ENCODE data around the gene SIRPB2. TPM values are rescaled to one million over a fixed set of nuclear protein-coding genes. Genes with fewer than 3 reads are reported as not detected.

Gene SIRPB2
- total and polyA plus RNA-seq, 2 of the 4 experiments (the other 2 are of a cell fraction), result not detected

GRCh38 chr20:1465470-1466210, 25.6 kb downstream of the SIRPB2 start:
- in situ Hi-C loops (cut with MboI; ENCODE audit: low sequenced_read_pairs), result no loop called here
- Histone ChIP-seq H2BK120ac (ENCODE audit: low read depth, low read length) (no peak overlapping the region), H3K4ac (ENCODE audit: low read depth, low read length) (no peak overlapping the region), H3K14ac (replicated peaks; ENCODE audit: low read depth, low read length) (peak overlapping the region; percentile 18; the same call in 1 of the 2 replicates), H3K18ac (ENCODE audit: low read depth, low read length) (no peak overlapping the region), H3K23ac (ENCODE audit: low read depth, low read length) (no peak overlapping the region; the same call in 1 of the 2 replicates), H3K27me3 (ENCODE audit: control insufficient read depth, insufficient read depth, low read length) (peaks cover 2% of the 10 kb centered on the region; the same call in 1 of the 2 replicates), H3K4me1 (ENCODE audit: control insufficient read depth, insufficient read depth, low read length) (peaks cover 10% of the 10 kb centered on the region), H2BK20ac (ENCODE audit: low read depth, low read length) (no peak overlapping the region), H4K20me1 (ENCODE audit: insufficient read depth, low read length) (peaks cover 38% of the 10 kb centered on the region), H3K9me1 (ENCODE audit: insufficient read depth, low read length) (peaks cover 12% of the 10 kb centered on the region), H2AFZ (replicated peaks; ENCODE audit: low read length, poor library complexity) (peak overlapping the region; percentile 97), H3K4me2 (ENCODE audit: low read depth, low read length) (peak overlapping the region; percentile 92), H2BK5ac (ENCODE audit: low read depth, low read length, poor library complexity, severe bottlenecking) (no peak overlapping the region), H3K4me3 (ENCODE audit: insufficient read depth, low read depth, low read length) (peak overlapping the region; percentile 96), H3K9me3 (ENCODE audit: control insufficient read depth, insufficient read depth, low read length) (no peaks in the 10 kb centered on the region), H3K36me3 (ENCODE audit: control insufficient read depth, insufficient read depth, low read length) (peaks cover 12% of the 10 kb centered on the region), H4K5ac (ENCODE audit: low read depth, low read length) (no peak overlapping the region), H3K9ac (ENCODE audit: low read depth, low read length) (peak overlapping the region; percentile 84), H2BK15ac (ENCODE audit: low read depth, low read length) (no peak overlapping the region), H4K8ac (ENCODE audit: low read depth in 2 of 2, low read length in 2 of 2) (no peak overlapping the region), H3K27ac (ENCODE audit: insufficient read depth, low read length) (no peak overlapping the region), H3K56ac (ENCODE audit: extremely low read depth, insufficient read depth, low read length) (no peak overlapping the region), H3K79me1 (ENCODE audit: low read depth in 1 of 2, low read length in 2 of 2) (peaks cover 33 to 55% of the 10 kb centered on the region in 2 experiments), H4K91ac (ENCODE audit: insufficient read depth, low read depth, low read length) (no peak overlapping the region), H2AK5ac (ENCODE audit: low read depth, low read length) (no peak overlapping the region), H2AK9ac (replicated peaks; ENCODE audit: low read depth, low read length, poor library complexity) (peak overlapping the region; percentile 13)
- DNase-seq (peak; percentile 5), ATAC-seq (ENCODE audit: low read depth) (no peak)
- CTCF ChIA-PET, result interaction anchor here (1.0 to 1.5 kb wide), 3 partner anchors 38 to 317 kb away, joined by 3 to 7 read pairs (median 4); no protein-coding TSS in a partner anchor
- BruUV-seq (replicated peaks), result TSS peak; percentile 8
- no CpG with 5 or more reads among the region's 12 CpGs for WGBS, 2 experiments (ENCODE audit: extremely low coverage in 2 of 2, insufficient read length in 1 of 2)
- POLR2A ChIA-PET (ENCODE audit: unreplicated experiment), result no interaction called here
- dilution Hi-C loops (cut with HindIII; ENCODE audit: low sequenced_read_pairs, unreplicated experiment), result no loop called here
- TF ChIP-seq SMC3 (IDR thresholded peaks at IDR 0.05; ENCODE audit: low read depth, low read length), result no peak
- TF ChIP-seq RCOR1 (IDR thresholded peaks at IDR 0.05; ENCODE audit: insufficient replicate concordance, low read length), result no peak
- no peak for TF ChIP-seq CTCF (conservative IDR thresholded peaks at IDR 0.05; ENCODE audit: low read depth, low read length)
- intact Hi-C loops (cut with micrococcal nuclease), result loop anchor here (1.0 kb wide), 1 partner anchor 152 kb away; no protein-coding TSS in a partner anchor
